NCI-H146 treated with DMSO at 0.1 percent for 48 hours (cell line): Measurements from ENCODE around the gene INPP4B.

Source experiments
- DNase-seq: peaks from one replicate; lab custom pipeline; 2025; ENCODE audit not compliant: unreplicated experiment; lab: John Stamatoyannopoulos, UW

Gene INPP4B

GRCh38 chr4:142846108-142846728 is at the start of gene INPP4B:
Gene INPP4B, minus strand, starts transcription at chr4:142846301.
- DNase-seq = no peak

- no peak for DNase-seq
Measured at GRCh38 chr4:142893012-142893411, 46.9 kb upstream of the INPP4B start.

GRCh38 chr4:142886566-142886965 is 40.5 kb upstream of the INPP4B start:
- DNase-seq = no peak

- DNase-seq = no peak
Measured at GRCh38 chr4:142883040-142883832, 37.1 kb upstream of the INPP4B start.

GRCh38 chr4:142882159-142882558 is 36.1 kb upstream of the INPP4B start:
- DNase-seq = no peak

GRCh38 chr4:142881331-142881730 is 35.2 kb upstream of the INPP4B start:
- DNase-seq = no peak

- DNase-seq = no peak
Measured at GRCh38 chr4:142875117-142875516, 29.0 kb upstream of the INPP4B start.

GRCh38 chr4:142874684-142875083 is 28.6 kb upstream of the INPP4B start:
- DNase-seq = no peak

GRCh38 chr4:142866685-142867084 is 20.6 kb upstream of the INPP4B start:
- DNase-seq = no peak

GRCh38 chr4:142861351-142861750 is 15.2 kb upstream of the INPP4B start:
- DNase-seq = no peak

- no peak for DNase-seq
Measured at GRCh38 chr4:142858965-142859364, 12.9 kb upstream of the INPP4B start.

- DNase-seq = no peak
Measured at GRCh38 chr4:142858446-142858845, 12.3 kb upstream of the INPP4B start.

GRCh38 chr4:142856576-142856975 is 10.5 kb upstream of the INPP4B start:
- DNase-seq = no peak

GRCh38 chr4:142850478-142850877 is 4.4 kb upstream of the INPP4B start:
- DNase-seq = no peak

GRCh38 chr4:142846729-142847596 is 862 bp upstream of the INPP4B start:
- no peak for DNase-seq

- no peak for DNase-seq
Measured at GRCh38 chr4:142845293-142846107, 601 bp downstream of the INPP4B start.

GRCh38 chr4:142844782-142845181 is 1.3 kb downstream of the INPP4B start:
- DNase-seq = no peak

GRCh38 chr4:142840516-142841123 is 5.5 kb downstream of the INPP4B start:
- no peak for DNase-seq

GRCh38 chr4:142838778-142839177 is 7.3 kb downstream of the INPP4B start:
- no peak for DNase-seq

GRCh38 chr4:142832022-142832421 is 14.1 kb downstream of the INPP4B start:
- no peak for DNase-seq
